ENCODE results near the gene TBC1D13. TPM values are rescaled to one million over a fixed set of nuclear protein-coding genes. Genes with fewer than 3 reads are reported as not detected.

Gene TBC1D13
- total RNA-seq, 1 donor from 2014 or later: 23.5 TPM

DNA sequence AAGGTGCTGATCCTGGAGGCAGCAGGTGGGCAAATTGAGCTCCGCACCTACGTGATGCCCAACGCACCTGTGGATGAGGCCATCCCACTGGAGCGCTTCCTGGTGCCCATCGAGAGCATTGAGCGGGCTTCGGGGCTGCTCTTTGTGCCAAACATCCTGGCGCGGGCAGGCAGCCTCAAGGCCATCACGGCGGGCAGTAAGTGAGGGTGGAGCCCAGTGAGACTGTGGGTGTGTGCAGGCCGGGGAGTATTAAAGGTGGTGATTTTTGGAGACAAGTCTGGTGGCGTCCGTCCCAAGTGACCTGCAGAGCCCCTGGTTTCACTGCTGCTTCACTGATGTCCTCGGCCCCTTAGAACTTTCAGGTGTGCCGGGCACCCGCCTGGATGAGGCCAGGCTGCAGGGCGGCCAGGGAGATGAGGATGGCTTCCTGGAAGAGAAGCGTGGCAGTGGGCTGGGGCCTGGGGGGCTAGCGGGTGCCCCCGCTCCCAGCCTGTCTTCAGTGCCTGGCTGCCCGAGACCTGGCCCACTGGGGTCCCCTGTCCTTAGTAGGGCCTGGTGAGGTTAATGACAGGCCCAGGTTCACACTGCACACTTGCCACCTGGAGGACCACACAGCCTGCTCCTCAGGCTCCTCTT is 35.5 kb downstream of the TBC1D13 start:
- H3K27ac Mint-ChIP-seq (ENCODE audit: unreplicated experiment): no peak overlapping the region
- no peak for DNase-seq (ENCODE audit: low spot score)
- no peak overlapping the region for H3K4me3 Mint-ChIP-seq (ENCODE audit: unreplicated experiment)
- TF ChIP-seq CTCF (IDR thresholded peaks at IDR 0.05): no peak
- H3K4me1 Mint-ChIP-seq (ENCODE audit: low read depth): peaks cover 11% of the 10 kb centered on the region
- H3K36me3 Mint-ChIP-seq (ENCODE audit: low read depth): peaks cover 9% of the 10 kb centered on the region
- H3K9me3 Mint-ChIP-seq (ENCODE audit: low read depth): no peaks in the 10 kb centered on the region
- H3K27me3 Mint-ChIP-seq (ENCODE audit: low read depth): no peaks in the 10 kb centered on the region

DNA sequence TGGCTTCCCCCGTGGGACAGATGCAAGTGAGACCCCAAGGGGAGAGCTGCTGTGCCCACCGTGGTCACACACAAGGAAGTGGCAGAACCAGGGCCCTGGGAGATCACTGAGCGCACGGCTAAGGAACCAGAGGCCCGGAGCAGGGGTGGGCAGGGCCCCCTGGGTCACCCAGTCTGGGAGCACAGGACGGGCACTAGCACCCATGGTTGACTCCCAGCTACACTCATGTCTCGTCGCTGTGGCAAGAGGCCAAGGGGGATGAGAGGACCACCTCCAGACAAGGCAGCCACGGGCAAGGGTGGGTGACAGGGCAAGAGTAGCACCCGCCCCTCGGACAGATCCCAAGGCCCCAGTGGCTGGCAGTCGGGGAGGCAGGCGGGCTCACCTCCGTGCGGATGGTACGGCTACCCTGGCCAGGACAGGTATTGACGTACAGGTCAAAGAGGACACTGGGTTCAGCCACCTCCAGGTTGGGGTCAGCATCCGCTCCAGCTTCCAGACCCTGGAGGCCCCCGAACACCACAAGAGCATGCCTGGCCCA is 36.4 kb downstream of the TBC1D13 start:
- H3K27me3 Mint-ChIP-seq (ENCODE audit: low read depth): no peaks in the 10 kb centered on the region
- TF ChIP-seq CTCF (IDR thresholded peaks at IDR 0.05): no peak
- DNase-seq (ENCODE audit: low spot score): no peak
- peaks cover 9% of the 10 kb centered on the region for H3K36me3 Mint-ChIP-seq (ENCODE audit: low read depth)
- H3K27ac Mint-ChIP-seq (ENCODE audit: unreplicated experiment): no peak overlapping the region
- H3K9me3 Mint-ChIP-seq (ENCODE audit: low read depth): no peaks in the 10 kb centered on the region
- no peak overlapping the region for H3K4me3 Mint-ChIP-seq (ENCODE audit: unreplicated experiment)
- H3K4me1 Mint-ChIP-seq (ENCODE audit: low read depth): peaks cover 11% of the 10 kb centered on the region

DNA sequence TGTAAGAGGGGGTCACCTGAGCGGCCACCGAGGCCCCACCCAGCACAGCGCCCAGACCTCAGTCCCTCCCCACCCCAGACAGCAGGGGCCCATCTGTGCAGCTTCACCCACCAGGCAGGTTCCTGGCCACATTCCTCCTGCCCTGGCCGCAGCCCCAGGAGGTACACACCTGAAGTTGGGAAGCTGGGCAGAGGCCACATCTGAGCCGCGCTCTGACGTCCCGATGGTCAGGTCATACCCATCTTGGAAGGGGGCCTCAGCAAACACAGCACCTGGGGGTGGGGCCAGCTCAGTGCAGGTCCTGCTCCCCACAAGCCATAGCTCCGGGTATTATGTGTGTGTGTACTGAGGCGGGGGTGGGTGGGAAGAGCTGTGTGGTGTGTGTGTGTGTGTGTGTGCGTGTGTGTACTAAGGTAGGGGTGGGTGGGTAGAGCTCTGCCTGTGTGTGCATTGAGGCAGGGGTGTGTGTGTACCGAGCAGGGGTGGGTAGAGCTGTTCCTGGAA is 36.9 kb downstream of the TBC1D13 start:
- Mint-ChIP-seq H3K27me3 (ENCODE audit: low read depth) (no peaks in the 10 kb centered on the region), H3K27ac (ENCODE audit: unreplicated experiment) (no peak overlapping the region), H3K4me1 (ENCODE audit: low read depth) (peaks cover 17% of the 10 kb centered on the region), H3K9me3 (ENCODE audit: low read depth) (no peaks in the 10 kb centered on the region), H3K36me3 (ENCODE audit: low read depth) (peaks cover 12% of the 10 kb centered on the region), H3K4me3 (ENCODE audit: unreplicated experiment) (no peak overlapping the region)
- no peak for DNase-seq (ENCODE audit: low spot score)
- TF ChIP-seq CTCF (IDR thresholded peaks at IDR 0.05): no peak

DNA sequence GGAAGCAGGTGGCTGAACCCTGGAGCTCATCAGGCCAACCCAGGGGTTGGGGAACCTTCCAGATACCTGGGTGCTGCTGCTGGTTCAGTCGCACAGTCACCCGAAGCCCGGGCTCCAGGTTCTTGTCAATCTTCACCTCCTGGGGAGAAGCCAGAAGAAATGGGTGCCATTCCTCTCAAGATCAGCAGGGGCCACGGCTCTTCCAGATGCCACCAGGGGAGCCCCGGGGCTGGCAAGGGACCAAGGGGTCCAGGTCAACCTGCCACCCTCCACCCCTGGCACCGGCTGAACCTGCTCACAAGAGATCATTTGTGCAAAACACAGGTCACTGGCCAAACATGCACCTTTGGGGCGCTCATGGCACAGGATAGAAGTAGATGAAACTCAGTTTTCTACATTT is 37.9 kb downstream of the TBC1D13 start:
- no peaks in the 10 kb centered on the region for H3K27me3 Mint-ChIP-seq (ENCODE audit: low read depth)
- peaks cover 14% of the 10 kb centered on the region for H3K4me1 Mint-ChIP-seq (ENCODE audit: low read depth)
- no peaks in the 10 kb centered on the region for H3K9me3 Mint-ChIP-seq (ENCODE audit: low read depth)
- H3K4me3 Mint-ChIP-seq (ENCODE audit: unreplicated experiment): no peak overlapping the region
- no peak overlapping the region for H3K27ac Mint-ChIP-seq (ENCODE audit: unreplicated experiment)
- peaks cover 12% of the 10 kb centered on the region for H3K36me3 Mint-ChIP-seq (ENCODE audit: low read depth)
- DNase-seq (ENCODE audit: low spot score): no peak
- TF ChIP-seq CTCF (IDR thresholded peaks at IDR 0.05): no peak

GRCh38 chr9:128825923-128826700 is 39.1 kb downstream of the TBC1D13 start:
- no peak overlapping the region for H3K4me3 Mint-ChIP-seq (ENCODE audit: unreplicated experiment)
- TF ChIP-seq CTCF (IDR thresholded peaks at IDR 0.05): peak; percentile 16
- no peaks in the 10 kb centered on the region for H3K27me3 Mint-ChIP-seq (ENCODE audit: low read depth)
- no peak for DNase-seq (ENCODE audit: low spot score)
- H3K9me3 Mint-ChIP-seq (ENCODE audit: low read depth): no peaks in the 10 kb centered on the region
- peaks cover 18% of the 10 kb centered on the region for H3K4me1 Mint-ChIP-seq (ENCODE audit: low read depth)
- no peak overlapping the region for H3K27ac Mint-ChIP-seq (ENCODE audit: unreplicated experiment)
- peaks cover 12% of the 10 kb centered on the region for H3K36me3 Mint-ChIP-seq (ENCODE audit: low read depth)

All from chondrocyte (in vitro differentiated cells).